ENCODE results near the gene PPP1R12B. TPM values are rescaled to one million over a fixed set of nuclear protein-coding genes. Genes with fewer than 3 reads are reported as not detected.
"Not testable (repeated sequence)": the region's sequence is repeated elsewhere in the genome, so short reads cannot be mapped to it uniquely, and the experiment has no call there.

Gene PPP1R12B
- total and polyA plus RNA-seq, 4 donors, result 4.0 to 31.6 (median 9.7) TPM

GRCh38 chr1:202552615-202553014, 204.1 kb downstream of the PPP1R12B start:
- not testable (repeated sequence) for H3K36me3 ChIP-seq (ENCODE audit: control insufficient read depth in 4 of 4, insufficient read depth in 3 of 4, low read depth in 1 of 4, low read length in 3 of 4); H3K4me1 ChIP-seq (ENCODE audit: control insufficient read depth in 4 of 4, insufficient read depth in 4 of 4, low read length in 3 of 4)

GRCh38 chr1:202553078-202553477, 204.6 kb downstream of the PPP1R12B start:
- not testable (repeated sequence) for H3K4me1 ChIP-seq (ENCODE audit: control insufficient read depth in 4 of 4, insufficient read depth in 4 of 4, low read length in 3 of 4); H3K27ac ChIP-seq (ENCODE audit: low read depth in 1 of 2, low read length in 2 of 2); DNase-seq (ENCODE audit: low spot score); H3K36me3 ChIP-seq (ENCODE audit: control insufficient read depth in 4 of 4, insufficient read depth in 3 of 4, low read depth in 1 of 4, low read length in 3 of 4); H3K27me3 ChIP-seq (ENCODE audit: control insufficient read depth in 4 of 4, insufficient read depth in 4 of 4, low read length in 3 of 4); H3K9me3 ChIP-seq (ENCODE audit: control insufficient read depth in 4 of 4, low read length in 3 of 4); H3K9ac ChIP-seq (ENCODE audit: low read depth in 1 of 2, low read length in 2 of 2); H3K4me3 ChIP-seq (ENCODE audit: low read depth in 1 of 3, low read length in 3 of 3)
- WGBS, result 86% methylated on average over 1 of the region's 1 CpG

More at GRCh38 chr1:202552615-202553014, 204.1 kb downstream of the PPP1R12B start:
- not testable (repeated sequence) for H3K9me3 ChIP-seq (ENCODE audit: control insufficient read depth in 4 of 4, low read length in 3 of 4); H3K27ac ChIP-seq (ENCODE audit: low read depth in 1 of 2, low read length in 2 of 2); DNase-seq (ENCODE audit: low spot score); H3K9ac ChIP-seq (ENCODE audit: low read depth in 1 of 2, low read length in 2 of 2); H3K27me3 ChIP-seq (ENCODE audit: control insufficient read depth in 4 of 4, insufficient read depth in 4 of 4, low read length in 3 of 4); H3K4me3 ChIP-seq (ENCODE audit: low read depth in 1 of 3, low read length in 3 of 3)
- peak; percentile 80 for TF ChIP-seq NR2F2 (IDR thresholded peaks at IDR 0.05)

- WGBS, result 53% methylated on average over 3 of the region's 3 CpGs
Observed at GRCh38 chr1:202553560-202554038, 205.1 kb downstream of the PPP1R12B start.

GRCh38 chr1:202554619-202555018, 206.1 kb downstream of the PPP1R12B start:
- H3K4me3 ChIP-seq (ENCODE audit: low read depth in 1 of 3, low read length in 3 of 3); H3K27ac ChIP-seq (ENCODE audit: low read depth in 1 of 2, low read length in 2 of 2); H3K4me1 ChIP-seq (ENCODE audit: control insufficient read depth in 4 of 4, insufficient read depth in 4 of 4, low read length in 3 of 4); DNase-seq (ENCODE audit: low spot score); H3K27me3 ChIP-seq (ENCODE audit: control insufficient read depth in 4 of 4, insufficient read depth in 4 of 4, low read length in 3 of 4); H3K9ac ChIP-seq (ENCODE audit: low read depth in 1 of 2, low read length in 2 of 2); H3K36me3 ChIP-seq (ENCODE audit: control insufficient read depth in 4 of 4, insufficient read depth in 3 of 4, low read depth in 1 of 4, low read length in 3 of 4); H3K9me3 ChIP-seq (ENCODE audit: control insufficient read depth in 4 of 4, low read length in 3 of 4): not testable (repeated sequence)
- TF ChIP-seq SP1 (IDR thresholded peaks at IDR 0.05), result peak; percentile 33
- 66% methylated on average over 4 of the region's 4 CpGs for WGBS

More at GRCh38 chr1:202553560-202554038, 205.1 kb downstream of the PPP1R12B start:
- Histone ChIP-seq H3K27ac (ENCODE audit: low read depth in 1 of 2, low read length in 2 of 2) (no peak overlapping the region), H3K9me3 (ENCODE audit: control insufficient read depth in 4 of 4, low read length in 3 of 4) (no peaks in the 10 kb centered on the region), H3K4me3 (ENCODE audit: low read depth in 1 of 3, low read length in 3 of 3) (no peak overlapping the region), H3K36me3 (ENCODE audit: control insufficient read depth in 4 of 4, insufficient read depth in 3 of 4, low read depth in 1 of 4, low read length in 3 of 4) (no peaks in the 10 kb centered on the region), H3K4me1 (ENCODE audit: control insufficient read depth in 4 of 4, insufficient read depth in 4 of 4, low read length in 3 of 4) (peaks cover 0 to 4% (median 1%) of the 10 kb centered on the region in 4 donors), H3K27me3 (ENCODE audit: control insufficient read depth in 4 of 4, insufficient read depth in 4 of 4, low read length in 3 of 4) (no peaks in the 10 kb centered on the region), H3K9ac (ENCODE audit: low read depth in 1 of 2, low read length in 2 of 2) (no peak overlapping the region)
- peak in 1 of 2 donors; percentile 16 for TF ChIP-seq GABPA (IDR thresholded peaks at IDR 0.05 in 1 of 2, conservative IDR thresholded peaks at IDR 0.05 in 1 of 2)
- TF ChIP-seq HNF4A (conservative IDR thresholded peaks at IDR 0.05), result no peak
- DNase-seq (ENCODE audit: low spot score), result no peak

GRCh38 chr1:202556037-202556436, 207.5 kb downstream of the PPP1R12B start:
- not testable (repeated sequence) for H3K9ac ChIP-seq (ENCODE audit: low read depth in 1 of 2, low read length in 2 of 2); H3K36me3 ChIP-seq (ENCODE audit: control insufficient read depth in 4 of 4, insufficient read depth in 3 of 4, low read depth in 1 of 4, low read length in 3 of 4); DNase-seq (ENCODE audit: low spot score); H3K9me3 ChIP-seq (ENCODE audit: control insufficient read depth in 4 of 4, low read length in 3 of 4); H3K4me3 ChIP-seq (ENCODE audit: low read depth in 1 of 3, low read length in 3 of 3); H3K27ac ChIP-seq (ENCODE audit: low read depth in 1 of 2, low read length in 2 of 2); H3K4me1 ChIP-seq (ENCODE audit: control insufficient read depth in 4 of 4, insufficient read depth in 4 of 4, low read length in 3 of 4); H3K27me3 ChIP-seq (ENCODE audit: control insufficient read depth in 4 of 4, insufficient read depth in 4 of 4, low read length in 3 of 4)
- 90% methylated on average over 4 of the region's 4 CpGs for WGBS

- H3K9me3 ChIP-seq (ENCODE audit: control insufficient read depth in 4 of 4, low read length in 3 of 4); H3K4me1 ChIP-seq (ENCODE audit: control insufficient read depth in 4 of 4, insufficient read depth in 4 of 4, low read length in 3 of 4); DNase-seq (ENCODE audit: low spot score); H3K9ac ChIP-seq (ENCODE audit: low read depth in 1 of 2, low read length in 2 of 2); H3K27ac ChIP-seq (ENCODE audit: low read depth in 1 of 2, low read length in 2 of 2); H3K27me3 ChIP-seq (ENCODE audit: control insufficient read depth in 4 of 4, insufficient read depth in 4 of 4, low read length in 3 of 4); H3K36me3 ChIP-seq (ENCODE audit: control insufficient read depth in 4 of 4, insufficient read depth in 3 of 4, low read depth in 1 of 4, low read length in 3 of 4); H3K4me3 ChIP-seq (ENCODE audit: low read depth in 1 of 3, low read length in 3 of 3): not testable (repeated sequence)
- 79% methylated on average over 1 of the region's 1 CpG for WGBS
Observed at GRCh38 chr1:202557662-202558061, 209.2 kb downstream of the PPP1R12B start.

All from liver (tissue), 9 donors.